Stimulated activated naive CD4-positive, alpha-beta T cell (primary cell): ENCODE results near the gene MIER2.

Experiments
- DNase-seq, 6 experiments: peaks; one replicate each; lab custom pipeline; 2025; lab: John Stamatoyannopoulos, UW

Gene MIER2

DNA sequence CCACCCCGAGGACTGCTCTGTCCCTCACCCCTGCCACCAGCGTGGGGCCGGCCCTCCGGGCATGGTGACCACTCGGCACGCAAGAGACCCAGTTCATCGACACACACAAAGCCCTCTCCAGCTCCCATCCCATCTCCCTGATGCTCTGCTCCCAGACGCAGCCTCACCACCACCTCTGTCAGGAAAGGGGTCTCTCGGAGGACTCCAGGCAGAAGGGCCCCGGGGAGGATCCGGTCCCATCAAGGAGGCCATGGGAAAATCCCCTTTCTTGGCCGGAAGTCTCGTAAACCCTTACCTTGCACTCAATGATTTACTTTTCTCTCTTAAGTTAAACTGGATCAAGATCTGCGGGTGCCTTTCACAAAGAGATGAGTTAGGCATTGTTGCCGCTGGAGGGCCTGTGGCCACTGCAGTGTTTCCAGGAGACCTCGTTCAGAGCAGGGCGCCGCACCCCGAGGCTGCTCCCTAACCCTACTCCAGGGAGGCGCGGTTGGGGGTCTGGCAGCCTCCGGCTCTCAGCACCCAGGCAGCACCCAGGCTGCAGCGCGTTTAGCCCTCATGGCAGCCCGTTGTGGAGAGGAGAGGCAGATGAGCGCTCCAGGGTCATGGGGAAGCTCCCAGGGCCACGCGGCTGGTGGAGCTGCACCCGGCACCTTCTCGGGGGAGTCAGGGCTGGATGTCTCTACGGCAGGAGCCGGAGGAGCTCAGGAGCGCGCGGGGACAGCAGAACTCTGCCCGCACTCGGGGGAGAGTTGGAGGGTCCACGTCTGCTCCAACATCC lies 33.4 kb upstream of the MIER2 start:
- no peak for DNase-seq

DNA sequence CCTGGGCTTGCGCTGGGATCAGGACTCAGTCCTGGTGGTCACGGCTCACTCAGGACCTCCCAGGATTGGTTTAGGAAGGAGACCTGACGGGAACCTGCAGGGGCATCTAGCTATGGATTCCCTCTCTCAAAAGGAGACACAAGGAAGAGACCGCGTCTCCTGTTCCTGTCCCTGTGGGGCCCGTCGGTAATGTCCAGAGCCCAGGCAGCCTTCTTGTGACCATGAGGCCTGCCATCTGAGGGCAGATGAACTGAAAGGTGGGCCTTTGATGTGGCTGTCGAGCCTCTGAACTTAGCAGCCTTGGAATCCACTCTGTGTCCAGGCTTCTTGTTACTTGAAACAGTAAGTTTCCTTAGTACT lies 31.5 kb upstream of the MIER2 start:
- DNase-seq, result no peak

DNA sequence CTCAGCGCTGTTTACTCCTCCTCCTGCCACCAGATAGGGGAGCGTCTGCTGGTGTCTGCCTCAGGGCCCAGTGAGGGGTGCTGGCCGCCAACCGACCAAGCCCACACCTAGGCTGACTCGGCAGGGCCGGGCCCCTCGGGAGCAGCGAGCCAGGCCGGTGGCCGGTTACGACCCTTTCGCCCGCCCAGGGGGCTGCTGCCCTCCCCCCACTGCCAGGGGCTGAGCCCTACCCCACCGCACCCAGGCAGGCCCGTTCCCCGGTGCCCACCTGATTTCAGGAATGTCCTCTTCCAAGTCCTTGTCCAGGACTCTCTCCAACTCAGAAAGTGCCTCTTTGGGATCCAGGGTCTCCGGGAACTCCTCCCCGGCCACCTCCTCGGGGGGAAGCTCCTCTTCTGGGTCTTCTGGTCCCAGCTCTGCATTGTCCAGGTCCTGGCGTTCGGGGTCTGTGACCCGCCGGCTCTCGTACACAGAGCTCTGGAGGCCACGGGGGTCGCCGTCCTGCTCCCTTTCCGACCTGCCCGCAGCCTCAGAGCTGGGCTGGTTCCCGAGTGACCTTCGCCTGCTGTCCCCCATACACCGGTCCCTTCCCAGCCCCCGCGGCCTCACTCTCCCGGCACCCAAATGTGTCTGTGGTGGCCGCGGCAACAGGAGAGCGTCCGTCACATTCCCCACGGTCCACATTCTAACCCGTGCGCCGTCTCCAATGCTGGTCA lies 31.0 kb upstream of the MIER2 start:
- DNase-seq, result no peak

DNA sequence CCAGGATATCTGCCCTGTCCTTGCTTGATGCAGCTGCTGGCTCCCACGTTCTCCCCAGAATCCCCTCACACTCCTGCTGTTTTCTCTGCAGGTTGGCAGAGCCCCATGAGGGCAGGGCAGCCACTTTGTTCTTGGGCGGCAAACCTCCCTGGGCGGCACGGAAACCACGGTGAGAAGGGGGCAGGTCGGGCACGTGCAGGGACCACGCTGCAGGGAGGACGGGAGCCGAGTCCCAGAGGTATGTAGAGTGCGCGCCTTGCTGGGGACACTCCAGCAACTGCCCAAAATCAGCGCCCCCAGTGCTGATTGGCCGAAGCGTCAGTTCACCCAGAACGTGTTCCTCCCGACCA lies 30.3 kb upstream of the MIER2 start:
- DNase-seq, result no peak

DNA sequence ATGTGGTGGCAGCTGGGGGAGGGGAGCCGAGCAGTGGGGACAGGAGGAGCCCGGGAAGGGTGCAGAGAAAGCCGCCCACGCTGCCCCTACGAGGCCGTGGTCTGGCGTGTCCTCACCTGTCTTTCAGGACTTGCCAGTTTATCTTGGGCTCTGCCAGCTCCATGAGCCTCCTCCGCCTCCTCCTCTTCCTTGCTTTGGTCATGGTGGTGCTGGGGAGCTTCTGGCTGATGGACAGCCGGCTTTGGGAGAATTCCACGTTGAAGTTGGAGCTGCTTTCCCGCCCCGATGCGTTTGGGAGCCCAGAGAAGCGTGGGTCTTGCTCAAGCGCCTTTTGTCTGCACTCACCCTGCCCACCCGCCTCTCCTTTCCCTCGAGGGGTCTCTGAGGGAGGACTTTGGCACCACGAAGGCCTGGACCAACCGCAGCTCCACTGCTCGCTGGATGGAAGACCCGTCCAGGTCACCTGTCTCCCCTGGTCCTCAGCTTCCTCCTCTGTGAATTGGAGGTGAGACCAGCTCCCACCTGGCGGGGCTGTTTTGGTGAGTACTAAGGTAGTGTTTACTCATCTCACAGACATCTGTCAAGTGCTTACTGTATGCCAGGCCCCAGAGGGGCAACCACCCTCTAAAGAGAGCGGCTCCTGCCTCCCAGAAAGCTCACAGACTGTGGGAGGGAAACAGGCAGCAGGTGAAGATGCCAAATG lies 29.7 kb upstream of the MIER2 start:
- no peak for DNase-seq

DNA sequence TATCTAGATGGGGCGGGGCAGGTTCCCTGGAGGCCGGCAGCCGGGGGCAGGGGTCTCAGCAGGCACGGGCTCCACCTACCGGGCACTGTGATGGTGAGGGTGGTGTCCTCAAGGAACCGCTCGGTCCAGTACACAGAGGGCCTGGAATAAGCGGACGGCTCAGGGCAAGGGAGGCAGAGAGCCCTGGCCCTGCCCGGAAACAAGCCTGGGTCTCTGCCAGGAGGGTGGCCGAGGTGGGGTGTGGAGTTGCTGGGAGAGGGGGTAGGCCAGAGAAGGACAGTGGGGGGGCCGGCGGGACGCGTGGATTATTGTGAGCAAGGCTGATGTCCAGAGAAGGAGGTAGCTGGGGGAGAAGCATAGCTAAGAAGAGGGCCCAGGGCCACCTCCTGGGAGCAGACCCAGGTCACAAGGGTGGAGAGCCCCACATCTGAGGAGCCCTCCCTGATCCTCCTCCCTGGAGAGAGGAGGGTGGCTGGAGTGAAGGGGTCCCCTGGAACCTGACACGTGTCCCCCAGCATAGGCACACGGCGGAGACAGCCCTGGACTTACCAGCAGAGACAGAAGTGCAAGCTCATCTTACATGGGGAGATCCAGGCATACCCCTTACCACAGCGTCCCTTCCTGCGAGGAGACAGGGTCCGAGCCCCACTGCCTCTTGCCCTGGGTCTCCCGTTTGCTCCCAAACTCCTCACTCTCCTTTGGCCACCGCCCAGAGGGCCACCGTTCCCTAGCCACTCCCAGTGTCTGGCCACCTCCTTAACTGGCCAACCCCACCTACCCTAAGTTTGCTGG lies 29.0 kb upstream of the MIER2 start:
- DNase-seq, result no peak

DNA sequence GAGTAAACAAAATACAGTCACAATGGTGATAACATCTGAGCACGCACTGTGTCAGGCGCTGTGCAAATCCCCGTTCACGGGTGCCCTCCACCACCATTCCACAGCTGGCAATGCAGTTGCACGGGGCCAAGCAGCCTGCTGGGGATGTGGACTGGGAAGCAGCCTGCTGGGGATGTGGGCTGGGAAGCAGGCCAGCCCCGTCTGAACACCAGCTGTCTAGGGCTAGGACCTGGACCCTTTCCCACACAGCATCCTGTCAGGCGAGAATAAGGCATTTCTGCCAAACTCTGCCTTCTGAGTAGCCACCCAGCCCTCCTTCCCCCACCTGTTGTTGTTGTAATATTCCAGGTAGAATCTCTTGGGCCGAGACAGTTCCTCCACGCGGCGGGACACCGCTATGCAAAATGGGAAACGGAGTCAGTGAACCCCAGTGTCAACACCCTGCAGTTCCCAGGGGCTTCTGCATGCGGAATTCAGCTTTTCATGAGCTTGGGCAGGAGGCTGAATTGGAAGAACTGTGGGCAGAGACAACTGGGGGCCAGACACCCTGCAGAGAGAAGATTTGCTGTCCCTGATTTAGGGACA lies 27.8 kb upstream of the MIER2 start:
- no peak for DNase-seq

DNA sequence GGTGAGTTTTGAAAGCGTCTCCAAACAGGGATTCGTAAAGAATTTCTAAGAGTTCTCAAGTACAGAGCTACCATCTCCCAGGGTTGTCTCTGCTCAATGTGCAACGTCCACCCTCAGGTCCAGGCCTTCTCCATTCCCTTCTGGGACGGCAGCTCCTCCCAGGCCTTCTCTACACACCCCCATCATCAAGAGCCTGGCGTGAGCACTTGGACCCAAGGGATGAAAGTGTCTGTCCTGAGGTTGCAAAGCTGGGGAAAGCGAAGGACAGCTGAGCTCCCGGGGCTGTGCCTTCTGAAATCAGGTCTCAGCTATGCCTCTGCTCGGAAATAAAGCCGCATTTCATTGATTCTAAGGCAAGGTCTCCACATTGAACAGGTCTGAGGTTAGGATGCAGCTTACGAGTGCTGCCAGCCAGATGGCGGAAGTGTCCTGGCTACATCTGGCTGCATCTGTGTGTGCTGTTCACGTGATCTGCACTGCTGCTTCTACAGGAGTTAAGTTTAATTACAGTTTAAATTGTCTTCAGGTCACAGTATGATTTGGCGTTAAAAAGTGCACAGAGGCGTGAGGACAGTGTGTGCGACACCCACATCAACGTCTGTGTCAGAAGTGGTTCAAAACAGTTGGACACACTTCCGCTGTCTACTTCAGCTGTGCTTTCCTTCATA lies 27.0 kb upstream of the MIER2 start:
- no peak for DNase-seq

DNA sequence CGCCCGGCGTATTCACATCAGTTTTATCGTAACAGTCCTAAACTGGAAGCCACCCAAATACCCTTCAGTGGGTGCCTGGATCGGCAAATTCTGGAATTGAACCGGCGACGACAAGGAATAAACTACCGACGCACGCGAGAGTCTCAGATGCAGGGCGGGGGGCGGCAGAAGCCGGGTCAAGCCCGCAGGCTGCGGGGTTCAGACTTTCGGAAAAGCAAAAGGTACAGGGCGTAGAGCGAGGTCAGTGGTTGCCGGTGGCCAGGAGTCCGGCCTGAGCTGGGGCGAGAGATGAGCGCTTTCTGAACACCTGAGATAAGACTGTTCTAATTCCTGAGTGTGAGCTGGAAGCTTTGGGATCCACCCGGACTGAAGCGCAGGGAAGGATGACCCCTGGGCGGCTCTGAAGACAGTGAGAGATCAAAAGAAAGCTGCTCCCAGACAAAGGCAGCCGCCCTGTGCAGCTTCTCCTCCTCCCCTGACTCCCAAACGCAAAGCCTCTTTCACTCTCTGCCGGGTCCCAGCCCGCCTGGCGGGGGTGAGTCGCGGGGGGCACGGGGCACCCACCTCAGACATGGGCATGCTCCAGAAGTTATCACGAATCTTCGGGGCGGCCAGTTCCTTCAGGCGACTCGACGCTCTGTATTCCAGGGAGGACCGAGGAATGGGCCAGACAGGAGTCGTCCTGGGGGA lies 26.2 kb upstream of the MIER2 start:
- DNase-seq, result no peak

DNA sequence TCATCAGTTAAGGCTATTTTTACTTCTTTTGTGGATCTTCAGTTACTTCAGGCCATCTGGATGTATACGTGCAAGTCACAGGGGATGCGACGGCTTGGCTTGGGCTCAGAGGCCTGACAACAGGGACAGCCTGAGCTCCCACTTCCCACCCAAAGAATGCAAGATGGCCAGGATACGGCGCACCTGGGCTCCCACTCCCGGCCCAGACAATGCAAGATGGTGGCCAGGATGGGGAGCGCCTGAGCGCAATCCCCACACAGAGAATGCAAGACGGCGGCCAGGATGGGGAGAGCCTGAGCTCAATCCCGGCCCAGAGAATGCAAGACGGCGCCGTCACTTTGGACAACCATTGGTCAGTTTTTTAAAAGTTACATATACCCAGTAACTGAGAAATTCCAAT lies 25.3 kb upstream of the MIER2 start:
- no peak for DNase-seq

DNA sequence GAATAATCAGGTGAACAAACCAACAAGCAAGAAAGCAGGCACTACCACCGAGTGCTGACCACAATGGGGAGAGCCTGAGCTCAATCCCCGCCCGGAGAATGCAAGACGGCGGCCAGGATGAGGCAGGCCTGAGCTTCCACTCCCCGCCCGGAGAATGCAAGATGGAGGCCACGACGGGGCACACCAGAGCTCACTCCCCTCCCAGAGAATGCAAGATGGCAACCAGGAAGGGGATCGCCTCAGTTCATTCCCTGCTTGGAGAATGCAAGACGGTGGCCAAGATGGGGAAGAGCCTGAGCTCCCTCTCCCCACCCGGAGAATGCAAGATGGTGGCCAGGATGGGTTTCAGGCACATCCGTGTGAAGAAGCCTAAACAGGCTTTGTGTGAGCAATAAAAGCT lies 24.7 kb upstream of the MIER2 start:
- DNase-seq, result no peak

DNA sequence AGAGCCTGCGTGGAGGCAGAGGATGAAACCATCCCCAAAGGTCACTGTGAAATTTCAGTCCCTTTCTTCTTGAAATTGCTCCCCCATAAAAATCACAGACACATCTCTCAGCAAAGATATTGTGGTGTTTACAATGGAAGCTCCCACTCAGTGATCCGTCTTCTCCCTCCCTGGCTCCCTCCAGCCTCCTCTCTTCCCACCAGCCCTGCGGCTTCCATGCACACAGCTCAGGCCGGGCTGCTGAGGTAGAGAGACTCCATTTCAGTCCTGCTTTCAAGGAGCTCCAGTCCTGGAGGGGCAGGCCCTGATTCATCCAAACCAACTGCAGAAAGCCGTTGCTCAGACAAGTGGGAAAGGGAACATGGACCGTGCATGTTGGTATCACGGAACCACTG lies 24.0 kb upstream of the MIER2 start:
- DNase-seq, result no peak

DNA sequence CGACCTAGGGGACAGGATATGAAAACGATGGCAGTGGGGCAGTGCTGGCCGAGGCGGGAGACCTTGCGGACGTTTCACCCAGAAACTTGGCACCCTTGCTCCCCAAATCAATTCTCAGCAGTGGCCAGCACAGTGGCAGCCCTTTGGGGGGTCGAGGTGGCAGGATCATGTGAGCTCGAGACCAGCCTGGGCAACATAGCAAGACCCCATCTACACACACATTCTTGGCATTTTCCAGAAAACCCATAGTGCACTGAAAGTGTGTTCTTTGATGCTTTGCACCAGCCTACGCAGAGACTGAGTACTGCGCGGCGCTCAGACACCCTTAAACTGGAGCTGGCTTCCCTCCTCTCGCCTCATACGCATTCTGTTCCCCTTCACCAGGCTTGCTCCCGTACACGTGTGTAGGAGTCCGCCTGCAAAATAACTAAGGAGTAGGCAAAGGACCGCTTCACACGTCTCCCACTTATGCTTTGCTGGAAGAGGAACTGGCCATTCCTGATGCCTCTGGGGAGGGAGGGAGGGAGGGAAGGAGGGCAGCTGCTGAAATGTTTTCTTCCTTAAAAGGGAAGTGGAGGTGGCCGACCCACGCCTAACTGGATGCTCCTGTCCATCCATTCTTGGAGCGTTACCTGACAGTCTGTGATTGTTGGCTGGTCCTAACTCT lies 23.5 kb upstream of the MIER2 start:
- DNase-seq, result no peak

DNA sequence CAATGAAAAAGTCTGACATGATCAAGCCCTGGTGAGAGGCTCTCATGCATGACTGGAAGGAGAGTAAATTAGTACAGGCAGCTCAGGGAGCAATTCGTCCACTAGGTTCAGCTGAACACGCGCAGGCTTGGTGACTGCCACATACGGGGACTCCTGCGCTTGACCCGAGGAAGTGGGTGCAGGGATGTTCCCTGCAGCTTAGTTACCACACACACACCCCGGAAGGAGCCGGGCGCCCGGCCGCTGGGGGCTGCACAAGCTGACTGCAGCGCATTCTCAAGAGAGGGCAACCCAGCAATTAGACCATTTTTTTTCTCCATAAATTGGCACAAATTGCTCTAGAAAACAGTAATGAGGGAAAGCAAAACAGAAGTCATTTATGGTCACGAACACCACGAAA lies 23.0 kb upstream of the MIER2 start:
- DNase-seq, result no peak

DNA sequence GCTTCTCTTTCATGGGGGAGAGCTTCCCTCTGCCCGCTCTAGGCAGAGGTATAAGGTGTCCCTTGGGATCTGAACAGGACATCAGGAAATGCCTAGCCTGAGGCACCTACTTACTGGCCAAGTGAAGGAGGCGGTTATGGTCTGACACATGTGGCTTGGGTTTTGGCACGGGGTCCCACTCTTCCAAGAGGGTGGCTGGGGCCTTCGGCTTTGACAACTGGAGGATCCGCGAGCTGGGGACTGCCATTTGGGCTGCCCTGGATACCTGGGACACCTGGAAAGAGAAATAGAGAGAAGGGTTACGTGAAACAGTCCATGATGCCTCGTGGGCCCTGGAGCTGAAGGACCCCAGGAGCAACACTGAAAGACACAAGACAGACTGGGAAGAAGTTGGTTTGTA lies 22.4 kb upstream of the MIER2 start:
- DNase-seq, result no peak

DNA sequence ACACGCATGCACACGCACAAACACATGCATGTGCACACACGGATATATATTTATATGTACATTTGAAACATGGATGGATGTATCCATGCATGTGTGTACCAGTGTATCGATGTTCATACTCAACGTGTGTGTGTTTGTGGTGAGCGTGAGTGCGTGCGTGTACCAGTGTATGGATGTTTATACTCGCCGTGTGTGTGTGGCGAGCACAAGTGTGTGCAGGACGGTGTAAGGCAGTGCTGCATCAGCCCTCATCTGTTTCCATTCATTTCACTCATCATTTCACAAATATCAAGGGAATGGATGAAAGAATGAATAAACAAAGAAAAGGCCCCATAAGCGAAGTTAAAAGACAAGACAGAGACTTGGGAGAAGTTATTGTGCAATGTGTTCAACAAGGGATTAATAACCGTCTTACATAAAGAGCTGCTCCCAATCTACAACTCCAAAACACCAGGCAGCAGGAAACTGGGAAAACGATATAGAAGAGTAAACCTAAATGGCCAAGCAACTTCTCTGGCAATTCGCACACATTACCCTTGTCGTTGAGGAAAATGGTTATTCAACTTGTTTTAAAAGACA lies 21.7 kb upstream of the MIER2 start:
- DNase-seq, result no peak

DNA sequence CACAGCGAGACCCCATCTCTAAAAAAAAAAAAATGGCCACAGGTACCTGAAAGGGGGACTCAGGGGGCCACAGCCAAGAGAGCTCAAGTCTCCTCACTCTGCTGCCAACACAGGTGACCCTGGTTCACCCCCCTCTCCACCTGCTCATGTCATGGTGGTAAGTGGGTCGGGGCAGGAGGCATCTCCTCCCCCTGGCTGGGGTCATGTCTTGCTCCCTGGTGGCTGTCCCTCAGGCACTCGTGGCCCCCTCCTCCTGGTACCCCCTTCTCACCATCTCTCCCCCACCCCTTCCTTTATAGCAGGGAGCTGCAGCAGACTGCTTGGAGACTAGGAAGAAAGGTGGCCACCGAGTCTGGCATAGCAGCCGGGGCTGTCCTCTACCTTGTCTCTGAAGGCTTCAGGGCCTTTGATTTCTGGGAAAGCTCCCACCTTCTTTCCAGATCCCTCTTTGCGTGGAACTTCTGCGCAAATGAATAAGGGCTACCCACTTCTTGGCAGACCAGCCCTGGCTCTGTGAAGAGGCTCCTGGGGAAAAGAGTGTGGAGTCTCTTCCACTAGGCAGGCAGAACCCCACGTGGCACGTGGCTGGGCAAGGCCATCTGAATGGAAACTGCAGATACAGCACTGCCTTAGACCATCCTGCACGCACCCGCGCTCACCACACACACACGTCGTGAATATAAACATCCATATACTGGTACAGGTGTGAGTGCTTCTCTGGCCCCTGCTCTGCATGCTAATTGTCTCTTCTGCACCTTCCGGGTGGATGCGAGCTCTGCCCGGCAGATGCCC lies 20.1 kb upstream of the MIER2 start:
- DNase-seq, result no peak

DNA sequence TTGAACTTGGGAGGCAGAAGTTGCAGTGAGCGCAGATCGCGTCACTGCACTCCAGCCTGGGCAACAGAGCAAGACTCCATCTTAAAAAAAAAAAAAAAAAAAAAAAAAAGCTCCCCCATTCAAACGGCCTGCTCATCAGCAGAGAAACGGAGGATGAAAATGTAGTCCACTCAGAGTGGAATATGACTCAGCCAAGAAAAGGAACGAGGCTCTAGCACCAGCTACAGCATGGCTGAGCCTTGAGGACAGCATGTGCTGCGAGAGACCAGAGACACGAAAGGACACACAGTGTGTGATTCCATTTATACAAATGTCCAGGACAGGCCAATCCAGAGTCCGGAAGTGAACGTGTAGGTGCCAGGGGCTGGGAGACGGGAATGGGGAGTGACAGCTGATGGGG lies 18.1 kb upstream of the MIER2 start:
- no peak for DNase-seq

DNA sequence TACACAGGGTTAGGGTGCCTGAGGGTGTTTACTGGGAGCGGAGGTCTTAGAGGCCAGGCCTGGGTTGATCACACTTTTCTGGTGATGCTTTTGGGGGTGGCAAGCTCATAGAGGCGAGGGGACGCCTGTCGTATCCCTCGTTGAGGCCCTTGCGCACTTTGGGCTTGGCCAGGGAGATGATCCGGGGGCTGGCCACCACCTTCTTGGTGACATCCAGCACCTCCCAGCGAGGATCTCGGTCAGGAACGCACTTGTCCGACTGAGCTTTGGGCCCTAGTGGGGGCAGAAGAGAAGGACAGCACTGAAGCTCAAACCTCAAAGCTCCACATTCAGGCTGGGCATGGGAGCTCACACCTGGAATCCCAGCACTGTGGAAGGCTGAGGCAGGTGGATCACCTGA lies 17.6 kb upstream of the MIER2 start:
- DNase-seq, result no peak

DNA sequence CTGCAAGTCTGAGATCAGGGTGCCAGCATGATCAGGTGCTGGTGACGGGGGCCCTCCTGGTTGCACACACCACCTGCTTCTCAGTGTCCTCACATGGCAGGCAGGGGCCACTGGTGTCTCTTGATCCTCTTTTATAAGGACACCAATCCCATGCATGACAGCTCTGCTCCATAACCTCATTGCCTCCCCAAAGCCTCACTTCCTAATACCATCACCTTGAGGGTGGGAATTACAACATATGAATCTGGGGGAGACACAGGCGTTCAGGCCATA lies 15.0 kb upstream of the MIER2 start:
- DNase-seq, result no peak
